GM21825 (cell line): ENCODE measurements around the gene CLDND1.

Experiments
- ATAC-seq: cut with Tn5 transposase; IDR thresholded peaks from one replicate; pipeline ENCODE4 v1.9.1; 2021; ENCODE audit warnings: mild to moderate bottlenecking, moderate library complexity; ENCODE audit not compliant: unreplicated experiment

Gene CLDND1

DNA sequence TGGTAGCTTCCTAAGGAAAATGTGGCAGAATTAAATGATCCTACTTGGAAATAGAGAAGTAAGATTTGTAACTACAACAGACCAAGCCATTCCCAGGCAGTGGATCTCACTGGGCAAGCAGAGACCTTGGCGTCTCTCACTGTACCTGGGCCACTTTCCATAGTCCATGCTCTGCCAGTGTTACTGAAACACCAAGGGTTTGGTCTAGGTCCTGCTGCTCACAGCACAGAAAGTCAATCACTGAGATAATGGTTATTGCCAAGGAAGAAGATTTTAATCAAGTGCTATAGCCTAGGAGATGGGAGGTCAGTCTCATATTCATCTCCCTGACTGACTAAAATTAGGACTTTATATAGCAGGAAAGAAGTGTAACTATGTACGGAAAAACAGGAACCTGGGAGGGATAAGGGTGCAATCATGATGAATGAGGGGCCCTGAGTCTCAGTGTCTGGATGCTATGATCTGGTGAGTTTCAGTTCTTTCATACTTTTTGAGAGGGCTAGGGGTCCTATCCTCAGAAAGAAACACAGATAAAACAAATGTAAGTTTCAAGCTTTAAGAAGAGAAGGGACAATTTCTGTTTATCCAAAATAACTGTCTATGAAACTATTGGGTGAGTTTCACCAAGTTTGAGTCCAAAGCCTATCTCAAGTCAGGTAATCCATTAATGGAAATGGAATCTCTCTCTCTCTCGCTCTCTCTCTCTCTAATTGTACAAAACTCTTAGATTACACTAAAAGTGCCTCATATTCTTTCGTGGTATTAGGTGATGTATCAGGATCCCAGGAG lies 29.7 kb upstream of the CLDND1 start:
- ATAC-seq, result no peak

DNA sequence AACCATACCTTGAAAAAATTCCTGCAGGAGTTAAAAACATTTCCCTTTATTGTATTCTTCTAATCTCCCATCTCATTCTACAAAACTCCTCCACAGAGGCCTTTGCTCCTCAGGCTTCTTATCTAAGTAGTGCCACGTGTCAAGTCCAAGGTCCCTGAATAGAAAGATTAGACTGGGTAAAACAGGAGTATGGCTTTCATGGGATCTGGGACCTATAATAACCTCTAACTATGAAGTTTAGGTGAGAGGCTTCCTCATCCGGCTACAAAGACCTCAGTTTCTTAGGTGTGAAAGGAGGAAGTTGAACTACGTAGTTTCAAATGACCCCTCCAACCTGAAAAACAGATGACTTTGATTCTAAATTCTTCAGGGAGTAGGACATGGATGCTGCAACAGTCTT lies 29.1 kb upstream of the CLDND1 start:
- no peak for ATAC-seq

- no peak for ATAC-seq
These were observed 28.5 kb upstream of the CLDND1 start for GRCh38 chr3:98551236-98551635.

DNA sequence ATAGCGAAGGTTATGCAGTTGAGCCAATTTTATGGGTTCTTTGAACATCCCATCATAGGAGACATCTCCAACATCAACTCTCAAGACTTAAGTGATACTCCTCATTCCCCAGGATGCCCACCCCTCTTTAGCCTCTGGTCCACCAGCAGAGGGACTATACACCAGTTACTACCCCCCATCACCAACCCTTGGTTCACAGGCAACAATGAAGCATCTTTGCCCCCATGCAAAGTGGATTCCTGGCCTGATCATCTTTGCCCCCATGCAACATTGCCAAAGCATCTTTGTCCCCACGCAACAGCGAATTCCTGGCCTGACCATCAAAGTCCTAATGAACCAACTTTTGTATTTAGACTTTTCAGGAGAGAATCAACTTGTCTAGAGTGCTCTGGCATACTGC lies 28.1 kb upstream of the CLDND1 start:
- ATAC-seq, result no peak

GRCh38 chr3:98548544-98548943 lies 25.8 kb upstream of the CLDND1 start:
- ATAC-seq, result no peak

DNA sequence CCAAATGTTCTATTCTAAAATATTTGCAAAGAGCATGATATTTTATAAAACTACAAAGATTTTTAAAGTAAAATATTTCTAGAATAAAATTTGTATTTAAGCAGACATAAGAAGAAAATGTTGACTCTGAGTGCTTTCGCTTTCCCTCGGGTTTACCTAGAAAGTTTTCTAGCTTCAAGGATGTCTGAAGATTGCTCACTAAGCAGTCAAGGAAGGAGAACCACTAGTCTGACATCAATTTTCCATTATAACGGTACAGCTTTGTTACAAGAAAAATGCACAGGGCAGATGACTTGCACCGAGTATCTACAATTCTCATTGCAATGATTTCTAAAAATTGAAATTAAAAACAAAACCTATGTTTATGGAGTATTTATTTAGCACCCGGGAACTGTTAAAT lies 23.2 kb upstream of the CLDND1 start:
- peak; percentile 48 for ATAC-seq

DNA sequence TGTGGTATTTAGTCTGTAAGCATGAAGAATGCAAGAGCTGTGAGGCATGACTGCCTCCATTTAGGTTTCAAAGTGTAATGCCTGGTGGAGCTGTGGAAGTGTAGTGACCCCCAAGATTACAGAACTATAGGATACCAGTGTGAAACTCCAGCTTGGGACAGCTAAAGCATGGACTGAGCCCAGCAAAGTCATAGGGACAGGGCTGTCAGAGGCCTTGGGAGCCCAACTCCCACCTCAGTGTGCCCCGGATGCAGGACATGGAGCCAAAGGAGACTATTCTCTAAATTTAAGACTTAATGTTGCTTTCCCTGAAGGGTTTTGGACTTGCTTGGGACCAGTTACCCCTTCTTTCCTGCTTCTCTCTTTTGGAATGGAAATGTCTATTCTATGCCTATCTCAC lies 19.9 kb upstream of the CLDND1 start:
- ATAC-seq, result no peak

DNA sequence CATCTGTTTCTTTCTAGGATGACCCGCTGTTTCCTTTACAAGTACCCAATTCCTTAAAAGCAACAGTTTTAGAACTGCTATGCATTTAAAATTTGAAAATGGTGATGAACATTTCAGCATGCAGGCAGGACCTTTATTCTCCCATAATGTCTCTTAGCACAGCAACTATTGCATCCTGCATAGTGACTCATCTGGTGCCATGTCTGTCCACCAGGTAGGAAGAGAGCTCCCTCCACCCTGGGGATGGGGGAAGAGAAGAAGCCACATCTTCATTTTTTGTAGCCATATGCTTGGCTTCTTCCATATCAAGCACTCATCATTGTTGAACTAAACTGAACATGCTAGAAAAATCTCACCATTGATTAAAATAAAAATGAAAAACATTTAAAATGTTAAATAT lies 19.0 kb upstream of the CLDND1 start:
- no peak for ATAC-seq

DNA sequence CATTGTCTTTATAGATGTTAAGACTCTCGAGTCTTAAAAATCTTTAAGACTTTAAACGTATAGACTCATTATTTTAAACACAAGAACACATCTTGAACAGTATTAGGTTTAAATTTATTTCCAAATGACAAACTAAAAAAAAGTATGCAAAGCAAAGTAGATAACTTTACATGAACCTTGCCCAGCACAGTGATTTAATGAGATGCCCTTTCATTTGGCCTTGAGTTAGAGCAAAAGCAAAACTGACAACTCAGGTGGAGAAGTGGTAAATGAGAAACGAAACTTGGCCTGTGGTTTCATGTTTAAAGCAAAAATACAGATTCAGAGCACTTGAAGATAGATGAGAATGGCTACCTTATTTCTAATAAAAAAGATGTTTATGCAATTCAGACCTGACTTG lies 17.6 kb upstream of the CLDND1 start:
- peak; percentile 45 for ATAC-seq

- peak; percentile 74 for ATAC-seq
These were observed 13.8 kb upstream of the CLDND1 start for GRCh38 chr3:98536456-98537017.

DNA sequence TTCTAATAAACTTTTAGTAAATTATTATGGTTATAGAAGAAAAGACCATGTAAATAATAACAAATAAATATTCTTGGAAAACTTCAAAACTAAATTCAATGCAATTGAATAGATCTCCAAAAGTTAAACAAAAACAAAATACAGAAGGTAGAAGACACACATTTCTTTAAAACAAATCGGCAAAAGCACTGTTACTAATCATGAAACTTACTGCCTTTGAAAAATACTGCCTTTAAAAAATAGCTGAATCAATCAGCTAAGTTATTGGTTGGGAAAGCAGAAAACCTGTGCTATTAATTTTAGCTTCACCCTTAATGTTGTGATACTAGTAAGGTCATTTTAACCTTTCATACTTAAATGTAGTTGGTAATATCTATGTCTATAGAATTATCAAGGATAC lies 12.0 kb upstream of the CLDND1 start:
- ATAC-seq, result no peak

DNA sequence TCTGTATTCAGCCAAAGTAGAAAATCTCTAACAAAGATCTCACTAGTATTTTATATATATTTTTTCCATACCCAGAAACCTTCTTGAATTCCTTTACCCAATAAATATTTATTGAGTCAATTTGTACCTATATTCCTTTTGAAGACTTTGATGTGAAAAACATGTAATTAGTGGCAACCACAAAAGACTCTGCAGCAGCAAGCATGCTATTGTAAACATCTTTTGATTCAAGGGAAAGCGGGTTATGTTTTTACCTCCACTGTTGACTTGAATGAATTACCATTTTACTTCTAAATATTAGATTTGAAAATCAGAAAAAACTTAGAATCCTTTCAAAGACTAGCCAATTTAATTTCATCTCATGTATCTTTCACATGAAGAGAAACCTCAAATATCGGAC lies 11.5 kb upstream of the CLDND1 start:
- ATAC-seq, result no peak

- no peak for ATAC-seq
These were observed 10.2 kb upstream of the CLDND1 start for GRCh38 chr3:98532709-98533571.

DNA sequence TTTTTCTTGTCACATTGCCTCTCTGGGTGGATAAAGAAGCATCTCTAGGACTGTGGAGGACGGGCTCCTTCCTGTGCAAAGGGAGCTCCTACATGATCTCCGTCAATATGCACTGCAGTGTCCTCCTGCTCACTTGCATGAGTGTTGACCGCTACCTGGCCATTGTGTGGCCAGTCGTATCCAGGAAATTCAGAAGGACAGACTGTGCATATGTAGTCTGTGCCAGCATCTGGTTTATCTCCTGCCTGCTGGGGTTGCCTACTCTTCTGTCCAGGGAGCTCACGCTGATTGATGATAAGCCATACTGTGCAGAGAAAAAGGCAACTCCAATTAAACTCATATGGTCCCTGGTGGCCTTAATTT lies 9.6 kb upstream of the CLDND1 start:
- ATAC-seq, result no peak

- ATAC-seq, result no peak
These were observed 9.0 kb upstream of the CLDND1 start, which contains the start of gene GPR15 for GRCh38 chr3:98531622-98532274. Gene GPR15, plus strand, starts transcription at chr3:98531978. Its CDS starts 56 bp downstream, at chr3:98532034.

GRCh38 chr3:98530676-98531075 lies 8.0 kb upstream of the CLDND1 start:
- no peak for ATAC-seq

GRCh38 chr3:98529856-98530459 lies 7.3 kb upstream of the CLDND1 start:
- ATAC-seq, result no peak

DNA sequence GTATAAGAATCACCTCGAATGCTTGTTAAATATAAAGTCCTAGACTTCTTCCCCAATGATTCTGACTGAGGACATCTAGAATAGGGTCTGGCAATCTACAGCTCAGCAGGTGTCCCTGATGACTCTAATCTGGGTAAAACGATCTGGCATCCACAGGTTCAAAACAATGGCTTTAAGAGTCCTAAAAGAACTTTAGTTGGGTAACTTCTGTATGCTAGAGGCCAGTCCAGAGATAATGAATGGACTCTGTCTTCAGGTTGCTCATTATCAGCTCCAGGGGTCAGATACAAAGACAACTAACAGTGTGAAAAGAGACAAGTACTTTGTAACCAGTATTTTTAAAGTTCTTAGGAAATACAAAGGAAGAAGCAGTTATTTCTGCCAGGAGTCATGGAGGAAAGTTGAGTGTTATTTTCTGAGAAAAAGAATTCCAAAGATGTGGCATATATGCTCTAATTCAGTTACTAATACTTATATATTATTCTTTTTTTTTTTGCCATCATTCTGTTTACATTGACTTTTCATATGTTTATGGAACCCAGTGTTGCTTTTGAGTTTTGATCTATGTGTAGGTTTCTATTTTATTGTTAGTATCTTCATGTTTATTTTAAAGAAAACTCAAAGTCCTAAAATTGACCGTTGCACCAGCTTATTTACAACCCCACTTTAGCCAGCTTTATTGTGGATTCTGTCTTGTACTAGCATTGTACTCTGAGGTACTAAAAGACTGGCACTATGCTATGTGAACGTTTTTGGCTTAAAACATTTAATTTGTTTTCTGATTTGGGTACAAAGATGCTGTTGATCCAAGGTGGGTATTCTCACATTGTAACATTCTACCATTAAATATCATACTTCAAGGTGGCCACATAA lies 6.0 kb upstream of the CLDND1 start:
- ATAC-seq, result no peak

GRCh38 chr3:98525494-98525893 lies 2.8 kb upstream of the CLDND1 start:
- ATAC-seq, result no peak
